A204.1 (cell line): ENCODE data around the gene DDC.
"Not testable (repeated sequence)": the region's sequence is repeated elsewhere in the genome, so short reads cannot be mapped to it uniquely, and the experiment has no call there.

Source experiments
- FAIRE-seq: peaks from 2 replicates; lab custom pipeline; 2012; peaks lifted over from hg19 to GRCh38; lab: Jason Lieb, UNC

Gene DDC

DNA sequence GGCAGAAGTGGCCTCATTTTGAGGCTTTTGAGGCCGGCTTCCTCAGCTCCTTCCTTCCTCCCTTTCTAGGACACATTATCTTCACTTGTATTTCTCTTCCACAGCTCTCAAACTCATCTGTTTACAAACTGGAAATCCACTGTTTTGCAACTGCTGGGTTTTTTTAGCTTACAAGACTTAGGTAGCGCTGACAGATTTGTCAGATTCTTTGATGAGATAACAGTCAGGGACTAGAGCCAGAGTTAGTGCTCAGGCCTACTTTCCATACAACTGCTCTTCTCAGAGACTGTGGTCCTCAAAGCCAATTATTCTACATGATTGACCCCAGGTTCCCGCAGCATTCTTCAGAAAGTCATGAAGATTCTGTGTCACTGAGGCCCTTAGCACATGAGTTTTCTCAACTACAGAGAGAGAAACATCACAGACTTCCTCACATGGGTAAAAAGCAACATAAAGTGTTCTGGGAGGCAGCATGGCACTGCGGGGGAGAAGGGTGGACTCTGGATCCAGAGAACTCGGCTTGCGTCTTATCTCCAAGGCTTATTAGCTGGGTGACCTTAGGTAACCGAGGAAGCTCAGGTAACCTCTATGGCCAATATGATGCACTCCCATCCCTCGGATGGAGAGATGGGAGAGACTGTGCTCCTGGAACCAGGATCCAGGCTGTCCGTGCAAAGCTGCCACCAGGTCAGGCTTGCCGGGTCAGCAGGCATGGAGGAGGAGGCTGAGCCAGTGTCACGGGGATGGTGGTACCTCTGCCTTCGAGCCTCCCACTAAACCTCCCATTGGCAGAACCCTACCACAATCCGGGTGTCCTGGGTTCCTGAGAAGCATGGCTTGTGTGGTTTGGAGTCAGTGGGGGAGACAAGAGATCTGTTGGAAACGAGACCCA, 10.5 kb downstream of the DDC start:
- no peak for FAIRE-seq

DNA sequence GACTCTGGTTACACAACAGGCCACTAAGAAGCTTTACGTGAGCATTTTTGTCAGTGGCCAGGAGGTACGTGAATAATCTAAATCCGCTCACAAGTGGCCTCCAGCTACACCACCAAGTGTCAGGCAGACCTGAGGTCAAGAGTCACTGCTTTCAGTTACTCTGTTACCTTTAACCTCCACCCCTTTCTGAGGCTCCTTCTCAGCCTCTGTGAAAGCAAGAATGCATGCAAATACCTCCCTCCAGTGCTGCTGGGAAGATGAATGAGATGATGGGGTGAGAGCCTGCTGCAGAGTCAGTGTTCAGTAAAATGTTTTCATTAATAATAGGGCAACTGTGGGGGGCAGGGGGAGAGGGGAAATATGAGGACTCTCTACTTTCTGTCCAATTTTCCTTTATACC, 11.2 kb downstream of the DDC start:
- FAIRE-seq, result no peak

DNA sequence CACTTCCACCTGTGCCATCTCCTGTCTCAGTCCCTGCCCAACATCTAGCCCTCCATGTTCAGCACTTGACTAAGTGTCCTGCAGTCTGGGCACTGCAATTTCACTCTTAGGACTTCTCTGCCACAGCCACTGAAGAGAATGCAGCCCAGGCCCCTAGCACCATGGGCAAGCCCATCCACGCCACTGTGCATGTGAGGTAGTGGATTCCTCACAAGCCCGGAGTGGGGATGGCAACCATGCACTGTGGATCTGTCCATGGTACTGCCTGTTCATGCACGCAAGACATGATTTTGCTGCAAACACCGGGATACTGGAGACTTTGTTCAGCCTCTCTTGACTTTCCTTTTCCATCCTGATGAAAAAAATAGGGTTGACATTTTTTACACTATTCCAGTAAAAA, 12.3 kb downstream of the DDC start:
- no peak for FAIRE-seq

DNA sequence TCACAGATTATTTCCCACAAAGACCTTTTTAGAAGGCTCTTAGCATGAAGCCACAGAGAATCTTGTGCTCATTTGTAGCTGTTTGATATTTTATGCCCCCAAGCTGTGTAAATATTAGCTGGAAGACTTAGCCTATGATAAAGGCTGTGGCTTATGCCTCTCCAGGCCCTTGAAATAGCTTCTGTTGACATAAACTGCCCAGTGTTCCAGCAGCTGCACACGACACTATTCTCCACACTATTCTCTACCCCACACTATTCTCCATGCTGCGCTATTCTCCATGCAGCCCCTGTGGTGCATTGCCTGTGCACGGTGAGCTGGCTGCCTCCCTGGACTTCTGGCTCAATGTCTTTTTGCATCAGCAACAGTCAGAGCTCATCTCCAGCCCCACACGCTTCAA, 13.1 kb downstream of the DDC start:
- no peak for FAIRE-seq

DNA sequence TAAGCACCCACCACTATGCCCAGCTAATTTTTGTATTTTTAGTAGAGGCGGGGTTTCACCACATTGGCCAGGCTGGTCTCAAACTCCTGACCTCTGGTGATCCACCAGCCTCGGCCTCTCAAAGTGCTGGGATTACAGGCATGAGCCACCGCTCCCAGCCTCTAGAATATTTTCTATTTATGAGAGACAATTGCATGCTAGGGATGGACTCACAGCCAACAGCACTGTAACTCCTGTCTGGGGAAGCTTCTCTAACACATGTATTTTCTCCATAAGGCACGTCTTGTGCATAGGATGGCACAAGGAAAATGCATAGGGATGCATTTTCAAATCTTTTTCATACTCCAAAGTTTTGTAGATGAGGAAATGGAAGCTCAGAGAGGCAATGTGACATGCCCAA, 19.6 kb downstream of the DDC start:
- not testable (repeated sequence) for FAIRE-seq

DNA sequence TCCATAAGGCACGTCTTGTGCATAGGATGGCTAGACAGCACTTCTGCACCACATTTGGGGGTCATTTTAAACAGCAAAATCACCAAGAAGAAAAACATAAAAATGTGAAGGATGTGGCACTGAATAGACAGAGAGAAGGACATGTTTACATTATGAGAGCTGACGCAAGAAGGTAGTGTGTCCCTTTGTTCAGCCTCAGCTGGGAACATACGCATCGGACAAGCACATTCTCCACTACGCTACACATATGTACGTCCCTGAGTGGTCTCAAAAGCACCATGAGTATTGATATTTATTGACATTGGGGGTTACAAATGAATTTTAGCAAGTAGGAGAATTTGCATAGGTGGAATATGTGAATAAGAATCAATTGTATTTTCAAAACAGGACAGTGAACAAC, 20.2 kb downstream of the DDC start:
- no peak for FAIRE-seq

DNA sequence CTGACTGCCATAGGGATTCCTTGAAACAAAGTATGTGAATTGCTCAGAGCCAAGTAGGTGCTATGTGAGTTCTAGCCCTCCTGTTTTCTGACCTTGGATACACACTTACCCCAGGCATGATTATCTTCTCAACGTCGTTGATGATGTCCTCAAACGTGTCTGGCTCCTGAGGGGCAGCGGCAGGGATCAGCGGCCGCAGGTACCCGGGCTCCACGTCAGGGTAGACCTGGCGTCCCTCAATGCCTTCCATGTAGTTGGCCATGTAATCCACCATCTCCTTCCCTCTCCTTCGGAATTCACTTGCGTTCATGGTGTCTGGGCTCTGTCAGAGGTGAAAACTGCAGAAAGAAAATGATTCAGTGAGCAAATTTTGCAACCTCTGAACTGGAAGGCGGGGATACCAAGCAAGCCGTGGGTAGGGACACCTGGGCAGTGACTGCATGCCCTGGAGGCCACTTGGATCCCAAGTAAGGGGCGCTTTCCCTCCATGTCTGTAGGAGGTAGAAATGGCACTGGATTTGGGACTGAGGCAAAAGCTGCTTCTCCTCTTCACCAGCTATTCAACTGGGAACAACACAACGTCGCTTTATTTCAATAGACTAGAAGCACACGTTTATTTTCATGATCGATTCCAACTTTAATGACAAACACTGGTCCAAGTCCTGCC, 21.3 kb downstream of the DDC start:
- FAIRE-seq, result no peak

DNA sequence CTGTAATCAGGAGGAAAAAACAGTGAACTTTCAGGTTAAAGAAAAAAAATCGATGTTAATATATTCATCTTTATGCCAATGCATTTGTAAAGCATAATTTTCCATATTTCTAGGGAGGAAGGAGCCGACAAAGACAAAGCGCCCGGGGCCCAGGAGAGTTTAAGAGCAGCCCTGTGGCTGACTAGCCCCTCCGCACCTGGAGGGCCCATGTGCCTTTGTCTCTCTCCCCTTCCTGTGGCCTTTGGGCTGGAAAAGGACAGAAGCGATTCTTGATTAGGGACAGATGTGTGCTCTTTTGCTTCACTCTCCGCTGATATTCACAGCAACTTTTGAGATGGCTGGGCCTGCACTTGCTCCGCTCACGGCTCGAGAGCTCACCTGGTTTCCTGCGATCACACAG, 23.1 kb downstream of the DDC start:
- FAIRE-seq, result no peak

DNA sequence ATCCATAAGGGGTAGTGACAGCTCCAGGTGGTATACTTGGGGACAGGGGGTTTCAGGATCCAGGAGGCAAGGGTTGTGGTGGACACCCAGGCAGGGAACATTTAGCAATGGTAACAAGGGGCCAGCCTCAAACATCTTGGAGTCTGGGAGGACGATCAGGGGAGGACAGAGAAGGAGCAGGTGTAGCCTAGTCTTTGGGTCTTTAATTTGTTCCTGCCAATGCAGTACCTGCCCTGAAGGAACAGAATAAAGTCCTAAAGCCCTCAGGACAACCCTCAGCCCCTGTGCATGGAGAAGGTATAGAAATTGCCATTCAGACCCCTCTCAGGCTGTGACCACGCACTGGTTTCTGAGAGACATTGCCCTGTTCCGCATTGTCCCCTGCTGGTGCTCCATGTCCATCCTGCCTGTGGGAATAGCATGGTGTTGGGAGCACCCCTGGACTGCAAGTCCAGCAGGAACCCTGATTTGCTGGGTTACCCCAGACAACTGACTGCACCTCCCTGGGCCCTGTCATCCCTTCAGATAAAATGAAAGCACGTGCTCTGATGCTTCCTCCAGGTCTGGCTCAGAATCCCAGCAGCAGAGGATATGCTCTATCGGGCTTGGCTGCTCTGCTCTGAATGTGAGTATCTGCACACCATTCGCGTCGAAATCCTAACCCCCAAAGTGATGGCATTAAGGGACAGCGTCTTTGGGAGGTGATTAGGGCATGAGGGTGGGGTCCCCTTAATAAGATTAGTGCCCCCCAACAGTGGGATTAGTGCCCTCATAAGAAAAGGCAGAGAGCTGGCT, 24.2 kb downstream of the DDC start:
- no peak for FAIRE-seq

DNA sequence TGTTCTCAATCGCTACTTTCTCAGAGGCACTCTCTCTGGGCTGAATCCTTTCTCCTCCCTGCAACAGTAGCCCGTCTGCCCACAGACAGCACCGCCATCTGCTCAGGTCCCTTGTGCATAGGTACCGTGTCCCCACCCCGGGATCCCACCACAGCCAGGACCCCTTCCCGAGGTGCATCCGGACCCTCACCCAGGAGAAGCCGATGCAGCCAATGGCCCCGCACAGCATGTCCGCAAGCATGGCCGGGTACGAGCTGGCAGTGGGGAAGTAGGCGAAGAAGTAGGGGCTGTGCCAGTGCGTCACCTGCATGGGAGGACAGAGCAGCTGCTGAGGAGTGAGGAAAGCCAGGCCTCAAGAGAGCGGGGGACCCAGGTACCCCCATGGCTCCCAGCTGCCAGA, 25.5 kb downstream of the DDC start:
- FAIRE-seq, result no peak

DNA sequence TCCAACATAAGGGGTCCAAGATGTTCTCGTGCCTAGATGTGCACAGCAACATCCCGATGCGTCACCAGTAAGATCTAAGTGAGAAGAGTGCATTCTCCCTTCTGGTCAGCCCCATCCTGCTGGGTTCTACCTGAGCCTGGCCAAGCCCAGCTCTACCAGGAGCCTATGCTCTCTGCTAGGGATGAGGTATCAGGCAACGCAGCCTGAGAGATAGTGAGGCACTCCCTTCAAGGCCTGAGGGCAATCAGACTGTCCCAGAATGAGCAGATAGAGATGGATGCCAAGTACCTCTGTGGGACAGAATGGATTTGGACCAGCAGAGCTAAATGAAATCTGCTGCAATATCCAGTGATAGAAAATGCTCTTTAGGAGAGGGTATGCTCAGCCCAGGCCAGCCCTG, 26.7 kb downstream of the DDC start:
- FAIRE-seq, result no peak

DNA sequence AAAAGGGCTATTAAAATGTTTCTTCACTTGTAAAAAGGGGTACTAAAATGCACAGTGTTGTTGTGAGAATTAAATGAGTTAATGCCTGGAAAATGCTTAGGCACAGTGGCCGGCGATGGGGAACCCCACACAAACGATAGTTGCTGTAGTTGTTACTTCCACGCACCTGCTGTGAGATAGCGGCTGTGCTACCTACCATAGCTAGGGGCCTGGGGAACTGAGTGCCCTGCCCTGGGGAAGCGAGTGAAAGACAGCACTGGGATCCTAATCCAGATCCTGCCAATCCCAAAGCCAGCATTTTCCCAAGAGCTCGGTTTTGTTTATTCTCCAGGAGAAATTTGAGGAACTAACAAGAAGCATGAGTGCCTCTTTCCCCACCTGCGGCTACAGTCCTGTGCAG, 27.8 kb downstream of the DDC start:
- no peak for FAIRE-seq

DNA sequence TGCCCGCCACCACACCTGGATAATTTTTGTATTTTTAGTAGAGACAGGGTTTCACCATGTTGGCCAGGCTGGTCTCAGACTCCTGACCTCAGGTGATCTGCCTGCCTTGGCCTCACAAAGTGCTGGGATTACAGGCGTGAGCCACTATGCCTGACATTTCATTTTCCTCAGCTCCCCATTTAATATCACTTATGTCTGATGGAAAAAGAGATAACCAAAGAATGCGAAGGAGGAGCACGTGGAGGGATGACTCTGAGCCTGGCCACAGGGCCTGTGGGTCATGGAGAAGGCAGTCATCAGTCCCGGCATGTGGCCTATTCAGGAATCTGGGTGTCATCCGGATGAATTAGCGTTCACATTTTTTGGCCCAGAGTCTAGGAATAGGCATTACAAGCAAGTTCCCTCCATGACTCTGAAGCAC, 29.9 kb downstream of the DDC start:
- FAIRE-seq, result not testable (repeated sequence)

DNA sequence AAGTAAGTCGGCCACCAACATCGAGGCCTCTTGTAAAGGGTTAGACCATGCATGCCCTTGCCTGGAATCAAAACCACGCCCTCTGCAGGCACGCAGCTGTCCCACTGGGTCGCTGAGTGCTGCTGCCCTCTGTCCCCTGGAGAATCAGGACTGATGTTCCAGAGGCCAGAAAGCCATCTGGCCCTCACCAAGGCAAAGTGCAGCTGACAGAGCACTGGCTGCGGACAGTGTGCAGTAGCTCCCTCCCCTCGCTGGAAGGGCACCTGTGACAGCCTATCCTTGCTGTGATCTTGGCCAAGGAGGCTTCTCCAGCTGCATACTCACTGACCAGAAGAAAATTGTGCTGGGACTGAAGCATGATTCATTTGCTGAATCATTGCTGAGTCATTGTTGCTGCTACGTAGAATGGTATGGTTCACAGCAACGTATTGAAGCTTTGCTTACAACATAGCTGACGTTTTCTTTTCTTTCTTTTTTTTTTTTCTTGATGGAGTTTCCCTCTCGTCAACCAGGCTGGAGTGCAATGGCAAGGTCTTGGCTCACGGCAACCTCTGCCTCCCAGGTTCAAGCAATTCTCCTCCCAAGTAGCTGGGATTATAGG, 30.4 kb downstream of the DDC start:
- no peak for FAIRE-seq

DNA sequence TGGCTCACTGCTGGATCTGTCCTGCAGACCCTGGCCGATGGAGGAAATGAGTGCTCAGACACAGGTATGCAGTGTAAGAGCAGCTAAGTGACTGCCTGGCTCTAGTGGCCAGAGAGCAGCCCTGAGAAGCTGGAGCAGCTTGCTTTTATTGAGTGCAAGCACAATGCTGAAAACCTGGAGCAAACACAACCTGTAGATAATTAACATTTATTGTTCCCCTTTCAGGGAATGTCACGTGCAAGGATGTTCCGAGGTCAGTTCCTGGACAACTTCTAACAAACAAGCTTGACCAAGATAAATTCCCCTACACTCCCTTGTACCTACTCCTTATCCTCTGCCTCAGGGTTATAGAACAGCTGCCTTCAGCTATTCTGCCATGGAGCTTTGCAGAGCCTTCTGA, 31.3 kb downstream of the DDC start:
- no peak for FAIRE-seq

DNA sequence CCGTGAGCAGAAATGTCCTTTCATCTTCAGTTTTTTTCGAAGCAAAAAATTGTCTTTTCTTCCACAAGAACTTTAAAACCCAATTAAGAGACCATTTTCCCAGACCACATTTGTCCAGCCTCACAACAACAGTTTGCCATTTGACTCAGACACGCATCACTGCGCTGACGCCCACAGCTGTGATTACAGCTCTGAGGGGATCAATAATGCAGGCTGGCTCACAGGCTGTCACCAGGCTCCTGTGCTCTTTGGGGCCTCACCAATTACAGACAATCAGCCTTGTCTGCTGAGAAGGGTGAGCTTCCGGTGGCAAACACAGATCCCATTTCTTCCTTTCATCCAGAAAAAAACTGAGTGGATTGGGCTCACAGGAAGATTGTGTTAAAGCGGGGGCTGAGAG, 33.3 kb downstream of the DDC start:
- FAIRE-seq, result no peak

DNA sequence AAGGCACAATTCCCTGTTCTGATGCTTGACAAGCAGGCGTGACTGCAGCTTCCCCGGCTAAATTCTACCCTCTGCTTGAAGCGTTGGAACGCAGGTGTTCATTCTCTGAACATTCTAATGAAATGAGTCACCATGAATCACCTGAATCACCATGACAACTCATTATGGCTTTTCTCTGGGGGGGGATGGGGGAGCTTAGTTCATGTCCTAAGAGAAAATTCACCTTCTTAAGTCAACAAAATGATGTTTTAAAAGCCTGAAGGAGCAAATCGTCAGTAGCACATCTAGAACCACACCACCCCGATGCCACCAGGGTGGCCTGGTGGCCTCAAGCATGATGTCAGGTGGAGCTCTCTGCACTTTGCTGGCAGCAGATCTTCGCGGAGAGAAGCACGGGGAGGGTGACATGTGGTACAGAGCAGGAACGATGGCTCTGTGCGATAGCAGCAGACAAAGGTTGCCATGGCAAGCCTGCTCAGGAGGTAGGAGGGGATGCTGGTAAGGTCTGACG, 33.7 kb downstream of the DDC start:
- no peak for FAIRE-seq

DNA sequence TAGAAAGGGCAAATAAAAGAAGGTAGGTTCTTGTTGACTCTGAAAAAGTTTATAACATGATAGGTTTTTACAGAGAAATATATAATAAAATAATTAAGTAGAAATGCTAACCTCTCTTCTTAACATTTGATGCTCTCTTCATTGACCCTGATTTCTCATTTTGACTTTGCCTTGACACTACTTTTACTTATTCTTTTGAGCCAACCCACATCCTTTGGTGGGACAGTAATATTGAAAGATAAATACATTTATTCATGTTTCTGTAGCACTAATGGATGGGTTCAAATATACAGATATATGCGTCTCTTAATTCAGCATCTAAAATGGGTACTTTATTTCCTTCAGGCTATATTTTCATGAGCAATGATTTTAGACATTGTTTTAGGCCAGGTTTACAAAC, 34.4 kb downstream of the DDC start:
- FAIRE-seq, result no peak

DNA sequence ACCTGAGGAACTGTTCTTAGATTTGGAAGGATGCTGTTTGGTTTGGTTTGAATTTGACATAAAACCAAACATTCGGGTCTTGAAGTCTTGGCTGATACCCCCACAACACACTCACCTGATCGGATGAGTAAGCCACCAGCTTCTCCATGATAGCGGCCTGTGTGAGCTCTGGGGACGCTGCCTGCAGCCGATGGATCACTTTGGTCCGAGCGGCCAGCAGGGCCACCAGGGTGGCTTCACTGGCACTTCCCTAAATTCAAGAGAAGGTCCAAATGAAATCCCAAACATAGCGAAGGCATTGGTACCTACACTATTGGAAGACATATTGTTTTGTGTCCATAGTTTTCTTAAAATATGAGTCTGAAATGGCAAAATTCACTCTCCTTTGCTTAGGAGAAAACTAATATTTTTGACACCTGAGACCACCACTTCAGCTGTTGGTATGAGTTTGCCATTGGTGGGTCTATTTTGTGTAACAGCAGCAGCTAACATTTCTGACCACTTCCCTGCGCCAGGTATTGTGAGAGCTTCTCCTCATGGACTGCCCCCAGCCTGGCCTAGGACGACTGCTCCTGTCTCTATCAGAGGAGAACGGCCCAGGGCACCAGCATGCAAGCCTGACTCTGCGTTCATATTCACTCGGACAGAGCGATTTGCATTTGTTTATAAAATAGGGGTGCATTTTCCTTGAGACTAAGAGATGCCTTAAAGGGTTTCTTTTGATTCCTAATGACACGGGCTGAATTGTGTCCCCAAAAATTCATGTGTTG, 35.9 kb downstream of the DDC start:
- FAIRE-seq, result no peak

DNA sequence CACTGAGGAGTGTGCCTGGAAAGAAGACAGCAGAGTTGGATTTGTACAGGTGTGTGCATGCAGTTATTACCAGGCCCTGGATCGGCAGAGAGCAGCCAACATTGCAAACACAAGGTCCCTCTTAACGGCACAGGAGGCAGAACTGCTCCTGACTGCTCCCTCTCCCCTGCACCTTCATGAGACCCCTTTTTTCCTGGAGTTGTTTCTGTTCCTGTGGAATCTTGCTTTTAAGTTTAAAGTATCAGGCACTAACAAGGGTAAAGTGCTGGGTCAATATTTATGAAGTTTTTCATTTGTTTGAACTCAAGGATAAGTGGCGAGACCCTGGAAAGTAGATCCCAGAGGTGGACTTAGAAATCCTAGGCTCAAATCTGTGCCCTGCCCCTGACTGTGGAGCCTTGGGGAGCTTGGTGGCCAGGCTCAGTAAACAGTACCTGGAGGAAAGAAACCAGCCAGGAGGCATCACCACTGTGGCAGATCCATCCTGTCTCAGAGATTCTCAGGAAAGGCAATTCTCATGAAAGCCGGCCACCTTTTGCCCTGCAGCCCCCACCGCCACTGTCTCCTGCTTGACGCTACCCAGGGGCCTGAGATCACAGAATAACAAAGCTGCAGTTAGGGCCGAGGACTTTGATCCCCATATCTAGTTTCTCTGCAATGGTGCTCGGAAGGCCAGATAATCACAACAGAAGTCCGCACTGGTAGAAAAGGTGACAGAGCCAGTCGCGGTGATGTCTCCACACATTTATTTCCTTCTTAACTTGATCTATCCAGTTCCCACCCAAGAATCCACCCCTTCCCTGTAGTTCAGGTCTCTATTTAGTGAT, 36.7 kb downstream of the DDC start:
- no peak for FAIRE-seq

DNA sequence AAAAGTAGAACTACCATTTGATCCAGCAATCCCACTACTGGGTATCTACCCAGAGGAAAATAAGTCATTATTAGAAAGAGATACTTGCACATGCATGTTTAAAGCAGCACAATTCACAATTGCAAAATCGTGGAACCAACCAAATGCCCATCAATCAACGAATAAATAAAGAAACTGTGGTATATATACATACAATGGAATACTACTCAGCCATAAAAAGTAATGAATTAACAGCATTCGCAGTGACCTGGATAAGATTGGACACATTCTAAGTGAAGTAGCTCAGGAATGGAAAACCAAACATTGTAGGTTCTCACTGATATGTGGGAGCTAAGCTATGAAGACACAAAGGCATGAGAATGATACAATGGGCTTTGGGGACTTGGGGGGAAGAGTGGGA, 45.9 kb downstream of the DDC start:
- FAIRE-seq, result not testable (repeated sequence)
